Measurements from ENCODE around the gene VCL.

VCL gene

DNA sequence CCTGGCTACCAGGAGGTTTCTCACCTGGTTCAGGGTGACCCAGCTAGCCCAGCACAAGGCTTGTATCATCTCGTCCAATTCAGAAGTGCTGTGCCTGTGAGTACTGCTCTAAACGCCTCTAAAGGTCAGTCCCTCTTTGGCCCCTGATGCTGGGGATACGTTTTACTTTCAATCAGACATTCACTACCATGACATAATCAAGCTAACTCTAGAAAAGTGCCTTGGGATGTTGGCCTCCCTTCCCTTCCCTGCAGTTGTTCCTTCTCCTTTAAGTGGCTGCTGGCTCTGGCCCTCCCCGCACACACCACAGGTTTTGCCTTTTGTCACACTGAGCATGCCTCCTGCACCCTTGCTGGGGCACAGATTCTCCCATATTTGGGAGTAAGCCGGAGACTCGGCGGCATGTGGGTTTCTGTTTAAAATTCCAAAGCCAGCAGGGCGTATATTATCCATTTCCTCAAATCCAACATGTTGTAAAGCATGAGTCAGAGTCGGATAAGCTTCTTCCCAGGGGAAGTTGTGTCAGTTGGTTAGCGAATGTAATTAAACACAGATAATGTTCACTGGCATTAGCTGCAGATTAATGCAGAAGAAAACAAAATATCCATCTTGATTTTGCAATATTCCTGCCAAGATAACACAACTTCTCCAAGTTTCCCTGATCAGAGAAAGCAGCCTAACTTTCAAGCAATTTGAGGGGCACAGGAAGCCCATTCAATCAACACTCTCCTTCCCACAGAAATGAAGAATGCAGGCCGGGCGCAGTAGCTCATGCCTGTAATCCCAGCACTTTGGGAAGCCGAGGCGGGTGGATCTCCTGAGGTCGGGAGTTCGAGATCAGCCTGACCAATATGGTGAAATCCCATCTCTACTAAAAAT is 31.8 kb upstream of the VCL start:
- no peaks in the 10 kb centered on the region for H3K36me3 ChIP-seq
- DNase-seq: peak; percentile 51
- no peak overlapping the region for H3K4me3 ChIP-seq (ENCODE audit: low read depth, low read length)
- no peaks in the 10 kb centered on the region for H3K4me1 ChIP-seq
- TF ChIP-seq, protein P1, sequence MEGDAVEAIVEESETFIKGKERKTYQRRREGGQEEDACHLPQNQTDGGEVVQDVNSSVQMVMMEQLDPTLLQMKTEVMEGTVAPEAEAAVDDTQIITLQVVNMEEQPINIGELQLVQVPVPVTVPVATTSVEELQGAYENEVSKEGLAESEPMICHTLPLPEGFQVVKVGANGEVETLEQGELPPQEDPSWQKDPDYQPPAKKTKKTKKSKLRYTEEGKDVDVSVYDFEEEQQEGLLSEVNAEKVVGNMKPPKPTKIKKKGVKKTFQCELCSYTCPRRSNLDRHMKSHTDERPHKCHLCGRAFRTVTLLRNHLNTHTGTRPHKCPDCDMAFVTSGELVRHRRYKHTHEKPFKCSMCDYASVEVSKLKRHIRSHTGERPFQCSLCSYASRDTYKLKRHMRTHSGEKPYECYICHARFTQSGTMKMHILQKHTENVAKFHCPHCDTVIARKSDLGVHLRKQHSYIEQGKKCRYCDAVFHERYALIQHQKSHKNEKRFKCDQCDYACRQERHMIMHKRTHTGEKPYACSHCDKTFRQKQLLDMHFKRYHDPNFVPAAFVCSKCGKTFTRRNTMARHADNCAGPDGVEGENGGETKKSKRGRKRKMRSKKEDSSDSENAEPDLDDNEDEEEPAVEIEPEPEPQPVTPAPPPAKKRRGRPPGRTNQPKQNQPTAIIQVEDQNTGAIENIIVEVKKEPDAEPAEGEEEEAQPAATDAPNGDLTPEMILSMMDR (IDR thresholded peaks at IDR 0.05; ENCODE audit: low read depth, low read length): no peak
- H3K9me3 ChIP-seq: no peaks in the 10 kb centered on the region
- H3K27me3 ChIP-seq: no peaks in the 10 kb centered on the region

DNA sequence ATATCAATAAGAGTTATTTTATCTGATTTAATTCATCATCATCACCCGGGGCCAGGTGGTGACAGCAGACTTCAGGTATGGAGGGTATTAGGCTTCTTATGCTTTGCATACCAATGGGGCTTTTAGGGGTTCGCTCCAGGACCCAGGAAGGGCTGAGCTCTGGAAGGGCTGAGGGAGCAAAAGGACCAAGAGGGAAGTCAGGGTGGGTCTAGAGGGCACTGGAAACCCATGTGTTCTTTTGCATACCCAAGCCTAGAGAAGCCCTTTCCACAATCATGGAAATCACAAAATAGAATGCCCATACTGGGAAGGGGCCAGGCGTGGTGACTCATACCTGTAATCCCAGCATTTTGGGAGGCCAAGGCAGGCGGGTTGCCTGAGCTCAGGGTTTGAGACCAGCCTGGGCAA is 30.9 kb upstream of the VCL start:
- Histone ChIP-seq H3K36me3 (no peaks in the 10 kb centered on the region), H3K9me3 (no peaks in the 10 kb centered on the region), H3K4me3 (ENCODE audit: low read depth, low read length) (no peak overlapping the region), H3K27me3 (no peaks in the 10 kb centered on the region), H3K4me1 (no peaks in the 10 kb centered on the region)
- TF ChIP-seq, protein P1 (IDR thresholded peaks at IDR 0.05; ENCODE audit: low read depth, low read length): no peak
- no peak for DNase-seq

DNA sequence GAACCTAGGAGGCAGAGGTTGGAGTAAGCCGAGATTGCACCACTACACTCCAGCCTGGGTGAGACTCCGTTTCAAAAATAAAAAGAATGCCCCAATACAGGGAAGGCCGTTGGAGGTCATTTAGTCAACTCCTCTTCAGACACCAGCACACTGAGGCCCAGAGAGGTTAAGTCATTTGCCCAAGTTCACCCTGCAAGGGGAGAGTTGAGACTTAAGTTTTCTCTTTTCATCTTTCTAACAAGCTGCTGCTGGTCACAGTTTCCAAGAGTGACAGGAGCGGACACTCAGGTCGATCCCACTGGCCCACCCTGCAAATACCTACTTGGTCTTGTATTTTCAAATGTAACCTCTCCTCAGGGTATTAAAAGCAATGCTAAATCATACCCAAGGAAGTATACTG is 30.4 kb upstream of the VCL start:
- no peak for DNase-seq
- Histone ChIP-seq H3K9me3 (no peaks in the 10 kb centered on the region), H3K36me3 (no peaks in the 10 kb centered on the region), H3K4me3 (ENCODE audit: low read depth, low read length) (no peak overlapping the region), H3K4me1 (no peaks in the 10 kb centered on the region), H3K27me3 (no peaks in the 10 kb centered on the region)
- TF ChIP-seq, protein P1 (IDR thresholded peaks at IDR 0.05; ENCODE audit: low read depth, low read length): no peak

DNA sequence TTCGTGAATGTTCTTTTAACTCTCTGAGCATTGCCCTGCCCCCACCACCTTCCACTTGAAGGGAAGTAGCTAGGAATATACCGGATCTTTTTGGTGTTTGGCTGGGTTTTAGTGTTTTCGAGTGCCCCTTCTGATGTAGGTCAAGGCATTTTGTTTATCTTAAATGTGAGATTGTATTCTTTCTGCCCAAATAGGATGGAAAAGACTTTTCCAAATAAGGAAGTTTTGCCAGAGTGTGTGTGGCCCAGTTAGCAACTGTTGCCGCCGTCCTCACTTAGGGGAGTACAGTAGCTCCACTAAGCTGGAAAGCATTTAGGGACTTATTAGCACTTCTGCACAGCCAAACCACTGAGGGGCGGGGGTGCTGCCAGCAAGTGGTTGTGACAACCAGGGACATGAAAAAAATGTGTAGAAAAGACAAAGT is 29.8 kb upstream of the VCL start:
- DNase-seq: no peak
- Histone ChIP-seq H3K36me3 (no peaks in the 10 kb centered on the region), H3K27me3 (no peaks in the 10 kb centered on the region), H3K9me3 (no peaks in the 10 kb centered on the region), H3K4me3 (ENCODE audit: low read depth, low read length) (no peak overlapping the region), H3K4me1 (no peaks in the 10 kb centered on the region)
- TF ChIP-seq, protein P1 (IDR thresholded peaks at IDR 0.05; ENCODE audit: low read depth, low read length): no peak

DNA sequence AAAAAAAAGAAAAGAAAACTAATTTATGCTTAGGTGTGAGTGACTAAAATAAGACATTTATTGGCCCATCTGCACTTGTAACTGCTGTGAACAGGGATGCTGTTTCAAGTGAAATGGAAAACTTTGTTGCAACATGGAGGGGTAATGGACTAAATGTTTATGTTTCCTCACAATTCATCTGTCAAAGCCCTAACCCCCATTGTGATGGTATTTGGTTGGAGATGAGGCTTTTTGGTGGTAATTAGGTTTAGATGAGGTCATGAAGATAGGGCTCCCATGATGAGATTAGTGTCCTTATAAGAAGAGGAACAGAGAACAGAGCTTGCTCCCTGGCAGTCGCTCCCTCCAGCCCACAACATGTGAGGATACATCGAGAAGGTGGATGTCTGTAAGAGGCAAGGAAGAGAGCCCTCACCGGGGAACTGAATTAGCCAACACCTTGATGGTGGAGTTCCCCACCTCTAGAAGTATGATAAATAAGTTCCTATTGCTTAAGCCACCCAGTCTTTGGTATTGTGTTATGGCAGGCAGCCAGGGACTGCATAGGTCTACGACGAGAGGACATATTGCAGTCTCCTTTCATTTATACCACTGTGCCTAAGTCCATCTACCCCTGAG is 28.6 kb upstream of the VCL start:
- Histone ChIP-seq H3K4me3 (ENCODE audit: low read depth, low read length) (no peak overlapping the region), H3K4me1 (no peaks in the 10 kb centered on the region), H3K36me3 (no peaks in the 10 kb centered on the region), H3K27me3 (no peaks in the 10 kb centered on the region), H3K9me3 (no peaks in the 10 kb centered on the region)
- no peak for DNase-seq
- TF ChIP-seq, protein P1 (IDR thresholded peaks at IDR 0.05; ENCODE audit: low read depth, low read length): no peak

DNA sequence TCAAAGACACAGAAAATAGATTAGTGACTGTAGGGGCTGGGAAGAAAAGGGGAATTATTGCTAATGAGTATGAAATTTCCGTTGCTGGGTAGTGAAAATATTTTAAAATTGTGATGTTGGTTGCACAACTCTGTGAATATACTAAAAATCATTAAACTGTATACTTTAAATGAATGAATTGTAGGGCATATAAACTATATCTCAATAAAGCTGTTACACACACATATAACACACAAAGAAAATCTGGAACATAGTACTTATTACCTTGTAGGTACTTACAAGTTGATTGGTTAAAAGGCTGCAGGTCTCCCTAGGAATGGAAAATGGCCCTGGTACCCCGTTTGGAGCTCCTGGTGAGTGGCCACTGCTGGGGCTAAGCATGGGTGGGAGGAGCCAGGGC is 27.1 kb upstream of the VCL start:
- Histone ChIP-seq H3K27me3 (no peaks in the 10 kb centered on the region), H3K9me3 (no peaks in the 10 kb centered on the region), H3K4me1 (no peaks in the 10 kb centered on the region), H3K4me3 (ENCODE audit: low read depth, low read length) (no peak overlapping the region), H3K36me3 (no peaks in the 10 kb centered on the region)
- DNase-seq: no peak
- TF ChIP-seq, protein P1 (IDR thresholded peaks at IDR 0.05; ENCODE audit: low read depth, low read length): no peak

Data from BE2C (cell line).